Stimulated activated CD4-positive, alpha-beta T cell treated with anti-CD3 and anti-CD28 coated beads, Interleukin-15, amount 100 ng/mL, for 24 hours (primary cell): Measurements from ENCODE around the gene SHISA6.

ENCODE experiments used
- DNase-seq: peaks from one replicate; pipeline ENCODE4 v3.0.0-alpha.2; 2020

Gene SHISA6

GRCh38 chr17:11547853-11548252 is 306.8 kb downstream of the SHISA6 start:
- no peak for DNase-seq

- no peak for DNase-seq
These were observed 307.4 kb downstream of the SHISA6 start for GRCh38 chr17:11548398-11548797.

GRCh38 chr17:11550431-11550830 is 309.4 kb downstream of the SHISA6 start:
- no peak for DNase-seq

GRCh38 chr17:11551442-11551841 is 310.4 kb downstream of the SHISA6 start:
- DNase-seq: no peak

- DNase-seq: no peak
These were observed 312.1 kb downstream of the SHISA6 start for GRCh38 chr17:11553135-11553534.

GRCh38 chr17:11554042-11554441 is 313.0 kb downstream of the SHISA6 start:
- DNase-seq: no peak

- DNase-seq: no peak
These were observed 313.5 kb downstream of the SHISA6 start for GRCh38 chr17:11554542-11554941.

- DNase-seq: no peak
These were observed 314.5 kb downstream of the SHISA6 start for GRCh38 chr17:11555530-11555929.

GRCh38 chr17:11557727-11558452 is 316.9 kb downstream of the SHISA6 start:
- no peak for DNase-seq

GRCh38 chr17:11558681-11559234 is 317.7 kb downstream of the SHISA6 start:
- no peak for DNase-seq

GRCh38 chr17:11559601-11560000 is 318.6 kb downstream of the SHISA6 start:
- no peak for DNase-seq

- no peak for DNase-seq
These were observed 320.3 kb downstream of the SHISA6 start for GRCh38 chr17:11561281-11561680.

GRCh38 chr17:11561702-11562101 is 320.7 kb downstream of the SHISA6 start:
- no peak for DNase-seq

- no peak for DNase-seq
These were observed 323.8 kb downstream of the SHISA6 start for GRCh38 chr17:11564589-11565380.

- DNase-seq: no peak
These were observed 324.6 kb downstream of the SHISA6 start for GRCh38 chr17:11565591-11565990.

GRCh38 chr17:11578998-11579397 is 338.0 kb downstream of the SHISA6 start:
- no peak for DNase-seq

- DNase-seq: no peak
These were observed 339.7 kb downstream of the SHISA6 start for GRCh38 chr17:11580677-11581076.

GRCh38 chr17:11582217-11582616 is 341.2 kb downstream of the SHISA6 start:
- no peak for DNase-seq

GRCh38 chr17:11583306-11583992 is 342.4 kb downstream of the SHISA6 start:
- no peak for DNase-seq

GRCh38 chr17:11589716-11590115 is 348.7 kb downstream of the SHISA6 start:
- no peak for DNase-seq

GRCh38 chr17:11598274-11599221 is 357.5 kb downstream of the SHISA6 start, which contains the start of gene DNAH9:
DNAH9 (plus strand) TSS chr17:11598470; CDS start chr17:11598499, 29 bp downstream.
- peak; percentile 66 for DNase-seq

- DNase-seq: no peak
These were observed 360.6 kb downstream of the SHISA6 start for GRCh38 chr17:11601661-11602060.
